Activated T-cell treated with anti-CD3 and anti-CD28 coated beads for 4 hours (primary cell): ENCODE measurements around the gene TNFAIP8.
A peak's percentile ranks its signal among the peaks of the same experiment; 100 is the strongest.

Experiments used
- DNase-seq: peaks from one replicate; pipeline ENCODE4 v3.0.0-alpha.2; 2020

The TNFAIP8 gene

GRCh38 chr5:119330367-119331183, 25.2 kb upstream of the TNFAIP8 start:
- DNase-seq = no peak

GRCh38 chr5:119331566-119332095, 24.2 kb upstream of the TNFAIP8 start:
- DNase-seq = no peak

GRCh38 chr5:119332208-119332607, 23.6 kb upstream of the TNFAIP8 start:
- no peak for DNase-seq

GRCh38 chr5:119332978-119333401, 22.8 kb upstream of the TNFAIP8 start:
- DNase-seq = no peak

- no peak for DNase-seq
These were observed 22.4 kb upstream of the TNFAIP8 start for GRCh38 chr5:119333421-119333851.

DNA sequence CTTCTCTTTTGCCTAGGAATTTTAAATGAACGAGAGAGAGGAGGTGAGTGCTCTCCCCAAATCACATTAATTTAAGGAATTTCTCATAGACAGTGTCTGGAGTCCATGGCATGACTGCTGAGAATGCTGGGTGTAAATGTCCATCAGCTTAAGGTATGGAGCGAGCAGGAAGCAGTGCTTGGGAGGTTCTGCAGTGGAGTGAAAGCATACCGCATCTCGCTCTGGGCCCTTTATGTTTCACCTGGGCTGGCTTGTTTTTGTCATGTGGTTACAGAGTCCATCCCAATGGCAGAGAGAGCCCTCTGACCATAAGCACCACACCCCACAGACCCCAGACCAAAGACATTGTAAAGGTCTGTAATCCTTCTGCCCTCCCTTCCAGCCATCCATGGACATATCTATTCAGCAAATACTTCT, 20.6 kb upstream of the TNFAIP8 start:
- no peak for DNase-seq

DNA sequence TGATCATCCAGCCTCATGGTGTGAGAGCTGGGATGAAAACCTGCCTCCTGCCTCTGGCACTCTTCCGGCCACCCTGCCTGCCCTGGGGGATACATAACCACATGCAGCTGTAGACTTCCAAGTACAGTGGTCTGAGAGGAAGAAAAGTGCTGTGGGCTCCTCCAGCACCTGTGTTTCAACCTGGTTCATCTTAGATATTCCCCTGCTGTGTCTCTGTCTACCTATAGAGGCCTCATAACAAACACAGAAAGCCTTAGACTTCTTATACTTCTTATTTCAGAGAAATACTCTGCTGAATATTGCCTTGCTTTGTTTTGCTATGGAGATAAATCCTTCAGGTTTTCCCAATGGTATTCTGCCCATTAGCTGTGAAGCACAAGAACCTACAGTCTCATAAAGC, 19.6 kb upstream of the TNFAIP8 start:
- DNase-seq = no peak

DNA sequence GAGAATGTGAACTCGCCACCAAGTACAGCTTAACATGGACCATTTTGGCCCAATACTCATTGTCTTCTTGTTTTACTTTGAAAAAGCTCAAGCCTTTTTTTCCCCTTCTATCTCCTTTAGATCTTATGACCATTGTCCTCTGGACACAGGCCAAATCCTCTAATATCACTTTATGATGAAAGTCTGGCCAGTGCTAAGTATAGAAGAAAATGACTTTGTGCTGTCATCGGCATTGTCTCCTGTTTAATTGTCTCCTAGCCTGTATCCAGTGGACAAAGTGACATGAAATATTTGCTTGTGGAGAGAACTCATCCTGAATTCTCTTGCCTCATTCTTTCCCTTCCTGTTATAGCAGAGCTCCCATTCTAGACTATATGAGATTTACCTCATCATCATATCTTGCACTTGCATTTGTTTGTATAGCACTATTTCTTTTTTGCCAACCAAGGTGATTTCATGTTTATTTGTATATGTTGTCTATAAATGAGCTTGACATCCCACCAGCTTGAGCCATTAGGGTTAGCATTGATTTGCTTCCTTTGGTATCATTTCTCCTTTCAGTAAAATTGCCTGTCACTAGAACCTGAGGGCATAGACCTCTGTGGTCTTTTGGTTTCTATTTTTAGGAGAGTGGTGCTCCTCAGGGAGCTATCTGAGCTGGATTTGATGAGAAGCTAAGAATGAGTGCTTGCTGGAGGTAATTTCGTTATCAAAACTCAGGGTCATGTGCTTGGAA, 18.8 kb upstream of the TNFAIP8 start:
- DNase-seq = no peak

- DNase-seq = no peak
These were observed 17.4 kb upstream of the TNFAIP8 start for GRCh38 chr5:119338326-119338946.

GRCh38 chr5:119339344-119339743, 16.5 kb upstream of the TNFAIP8 start:
- no peak for DNase-seq

DNA sequence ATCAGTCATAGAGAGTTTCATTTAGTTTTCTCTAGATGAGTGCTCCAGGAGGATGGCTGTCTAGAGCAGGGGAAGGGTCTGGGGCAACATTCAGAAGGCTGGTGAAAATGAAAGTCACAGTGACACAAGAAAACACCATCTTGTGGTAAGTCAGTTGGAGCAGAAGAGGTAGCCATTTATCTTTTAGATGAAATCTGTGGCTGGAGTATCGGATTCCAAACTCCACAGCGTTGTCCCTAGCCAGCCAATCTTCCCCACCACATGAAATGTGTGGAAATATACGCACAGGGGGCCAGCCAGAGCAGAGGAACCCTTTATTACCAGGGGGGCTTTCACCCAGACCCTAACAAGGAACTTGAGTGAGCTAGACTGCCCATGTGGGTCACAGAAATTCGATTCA, 15.9 kb upstream of the TNFAIP8 start:
- DNase-seq = no peak

DNA sequence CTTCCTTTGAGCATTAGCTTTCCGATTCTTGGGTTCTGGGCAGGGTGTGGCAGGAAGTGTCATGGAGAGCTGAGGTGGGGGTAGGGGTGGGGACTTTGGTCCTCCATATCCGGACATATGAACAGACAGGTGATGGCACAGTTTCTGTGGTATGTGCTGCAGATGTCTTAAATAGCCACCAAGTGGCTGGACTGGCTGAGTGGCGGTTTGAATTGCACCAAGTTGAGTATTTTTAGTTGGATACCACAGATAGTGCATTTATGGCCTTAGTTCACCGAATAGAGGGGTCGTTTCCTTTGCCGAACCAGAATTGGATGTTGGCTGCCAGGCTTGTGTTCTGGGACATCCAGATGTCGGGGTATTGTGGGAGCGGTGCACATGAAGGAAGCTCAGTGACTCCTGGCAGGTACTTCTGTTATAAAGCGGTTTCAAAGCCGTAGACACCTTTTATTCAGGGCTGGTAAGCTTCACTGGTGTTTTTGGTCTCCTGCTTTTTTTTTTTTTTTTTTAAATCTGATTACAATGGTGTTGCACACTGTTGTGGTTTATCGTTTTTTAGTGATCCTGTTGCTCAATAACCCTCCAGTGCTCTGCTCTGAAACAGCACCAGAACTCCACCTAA, 15.1 kb upstream of the TNFAIP8 start:
- no peak for DNase-seq

GRCh38 chr5:119341452-119342349, 14.1 kb upstream of the TNFAIP8 start:
- no peak for DNase-seq

GRCh38 chr5:119342406-119342805, 13.4 kb upstream of the TNFAIP8 start:
- no peak for DNase-seq

GRCh38 chr5:119343052-119343451, 12.8 kb upstream of the TNFAIP8 start:
- DNase-seq = no peak

DNA sequence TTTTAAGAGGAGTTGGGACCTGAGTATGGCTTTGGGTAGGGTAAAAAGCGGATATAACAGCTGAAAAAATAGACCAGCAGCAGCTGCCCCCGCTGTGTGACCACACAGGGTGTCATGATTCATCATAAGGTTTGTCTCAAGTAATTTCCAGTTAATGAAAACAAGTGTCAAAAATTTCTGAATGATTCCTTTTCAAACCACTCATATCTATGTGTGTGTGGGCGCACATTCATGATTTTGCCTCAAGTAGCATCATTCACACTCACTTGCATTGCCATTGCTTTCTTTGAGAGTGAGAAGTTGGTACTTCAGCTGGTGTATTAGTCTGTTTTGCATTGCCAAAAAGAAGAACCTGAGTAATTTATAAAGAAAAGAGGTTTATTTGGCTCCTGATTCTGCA, 12.1 kb upstream of the TNFAIP8 start:
- DNase-seq = peak; percentile 50

GRCh38 chr5:119344231-119344630, 11.6 kb upstream of the TNFAIP8 start:
- DNase-seq = no peak

- no peak for DNase-seq
These were observed 10.0 kb upstream of the TNFAIP8 start for GRCh38 chr5:119345861-119346260.

DNA sequence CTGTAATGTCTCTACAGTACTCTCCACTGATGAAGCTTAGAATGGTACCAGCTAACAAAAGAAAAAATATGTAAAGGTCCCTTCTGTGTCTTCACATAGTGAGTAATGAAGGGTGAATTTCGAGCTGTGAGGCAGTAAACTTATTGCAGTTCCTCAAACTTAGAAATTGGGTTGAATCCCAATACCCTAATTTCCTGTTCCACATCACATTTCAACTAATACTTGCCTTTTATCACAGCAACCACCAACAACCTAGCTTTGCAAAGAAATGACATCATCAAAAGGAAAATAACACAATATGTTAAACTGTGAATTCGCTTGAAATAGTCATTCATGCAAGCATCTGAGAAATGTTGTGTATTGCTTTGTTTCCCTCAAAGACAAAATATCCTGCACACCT, 9.4 kb upstream of the TNFAIP8 start:
- no peak for DNase-seq

DNA sequence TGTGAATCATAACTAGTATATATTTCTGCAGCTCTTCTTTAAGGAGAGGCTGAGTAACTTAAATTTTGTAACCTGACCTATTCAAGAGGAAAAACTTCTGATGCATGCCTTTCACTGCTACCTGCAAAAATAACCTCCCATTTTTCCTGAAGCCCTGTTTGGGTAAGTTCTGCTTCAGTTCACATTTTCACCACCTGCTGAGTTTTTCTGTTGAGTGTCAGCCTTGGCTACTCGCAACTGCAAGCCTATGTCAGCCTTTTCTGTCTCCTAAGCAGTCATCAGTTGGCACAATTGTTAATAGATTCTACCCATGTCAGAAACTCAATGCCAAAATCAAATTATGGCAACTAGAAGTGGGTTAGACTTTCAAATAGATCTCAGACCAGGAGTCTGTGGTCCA, 8.2 kb upstream of the TNFAIP8 start:
- no peak for DNase-seq

DNA sequence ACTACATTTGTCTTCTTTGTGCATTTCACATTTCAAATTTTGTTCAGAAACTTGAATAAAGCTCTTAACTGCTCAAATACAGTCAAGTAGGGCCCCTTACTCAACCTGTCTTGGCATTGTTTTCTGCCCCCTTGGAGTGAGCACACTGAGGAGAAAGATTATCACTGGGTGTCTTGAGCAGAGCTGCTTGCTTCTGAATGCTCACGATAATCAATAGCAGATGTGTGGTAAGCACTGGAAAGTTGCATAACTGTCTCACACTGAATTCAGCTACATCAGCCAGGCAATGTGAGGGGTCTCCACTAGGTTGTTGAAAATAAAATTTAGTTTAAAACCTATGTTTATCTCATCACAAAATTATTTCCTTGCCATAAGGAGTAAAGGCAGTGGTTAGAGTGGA, 7.8 kb upstream of the TNFAIP8 start:
- DNase-seq = no peak

- no peak for DNase-seq
These were observed 2.6 kb upstream of the TNFAIP8 start for GRCh38 chr5:119353213-119353612.
